GM23338 (cell line): ENCODE results near the gene MROH2A. TPM values are rescaled to one million over a fixed set of nuclear protein-coding genes. Genes with fewer than 3 reads are reported as not detected.

Experiments used
- ATAC-seq: fragments of 200-7000 bp; cut with Tn5 transposase; 3 replicates; pipeline ENCODE4 v1.9.1; 2020
- DNase-seq: peaks from one replicate; pipeline ENCODE4 v3.0.0-alpha.2; 2015; ENCODE audit warnings: low spot score
- H2AFZ ChIP-seq: fragments of 200-600 bp; sonication (generic); 2 replicates; pipeline ENCODE4 v1.8.0; 2016; ENCODE audit warnings: antibody characterized with exemption, mild to moderate bottlenecking, moderate library complexity
- H3F3A ChIP-seq: fragments of 200-600 bp; sonication (generic); replicated peaks from 2 replicates; pipeline ENCODE4 v1.8.0; 2017; ENCODE audit warnings: antibody characterized with exemption, mixed run types, low read depth
- H3K27ac ChIP-seq: fragments of 200-600 bp; sonication (generic); 2 replicates; pipeline ENCODE4 v1.6.1; 2016; ENCODE audit warnings: low read depth
- H3K27me3 ChIP-seq: fragments of 200-600 bp; sonication (generic); 2 replicates; pipeline ENCODE4 v1.8.0; 2016; ENCODE audit warnings: mild to moderate bottlenecking, mixed run types, moderate library complexity; ENCODE audit not compliant: insufficient read depth
- H3K36me3 ChIP-seq: fragments of 200-600 bp; sonication (generic); 2 replicates; pipeline ENCODE4 v1.8.0; 2016; ENCODE audit warnings: mild to moderate bottlenecking; ENCODE audit not compliant: insufficient read depth
- H3K4me1 ChIP-seq: fragments of 200-600 bp; sonication (generic); 2 replicates; pipeline ENCODE4 v1.8.0; 2016; ENCODE audit warnings: mild to moderate bottlenecking, moderate library complexity; ENCODE audit not compliant: insufficient read depth
- H3K4me2 ChIP-seq: fragments of 200-600 bp; sonication (generic); 2 replicates; pipeline ENCODE4 v1.7.1; 2017; ENCODE audit warnings: mixed run types
- H3K4me3 ChIP-seq: fragments of 200-600 bp; sonication (generic); 2 replicates; pipeline ENCODE4 v1.6.1; 2016; ENCODE audit warnings: mixed run types
- H3K79me2 ChIP-seq: fragments of 200-600 bp; sonication (generic); replicated peaks from 2 replicates; pipeline ENCODE4 v1.8.0; 2017; ENCODE audit warnings: mild to moderate bottlenecking; ENCODE audit not compliant: insufficient read depth
- H3K9me2 ChIP-seq: fragments of 200-600 bp; sonication (generic); 2 replicates; pipeline ENCODE4 v1.8.0; 2017; ENCODE audit not compliant: insufficient read depth
- H4K20me1 ChIP-seq: fragments of 200-600 bp; sonication (generic); replicated peaks from 2 replicates; pipeline ENCODE4 v1.8.0; 2017; ENCODE audit warnings: mild to moderate bottlenecking; ENCODE audit not compliant: insufficient read depth
- H3K27ac Mint-ChIP-seq: 2 replicates; pipeline ENCODE4 v1.8.0; 2020; ENCODE audit warnings: inconsistent platforms, mild to moderate bottlenecking, moderate library complexity, mixed read lengths
- H3K27me3 Mint-ChIP-seq: 3 replicates; pipeline ENCODE4 v1.8.0; 2022; ENCODE audit warnings: low read depth, mild to moderate bottlenecking, moderate library complexity, mixed read lengths, inconsistent platforms; ENCODE audit not compliant: insufficient read depth, poor library complexity
- H3K36me3 Mint-ChIP-seq: 3 replicates; pipeline ENCODE4 v1.8.0; 2021; ENCODE audit warnings: low read depth, mild to moderate bottlenecking, inconsistent platforms, moderate library complexity, mixed read lengths
- H3K4me1 Mint-ChIP-seq: 3 replicates; pipeline ENCODE4 v1.8.0; 2020; ENCODE audit warnings: mild to moderate bottlenecking, inconsistent platforms, mixed read lengths
- H3K4me3 Mint-ChIP-seq: 3 replicates; pipeline ENCODE4 v1.8.0; 2021; ENCODE audit warnings: moderate library complexity, mild to moderate bottlenecking, inconsistent platforms, mixed read lengths
- H3K9me3 Mint-ChIP-seq: 3 replicates; pipeline ENCODE4 v1.8.0; 2020; ENCODE audit warnings: moderate library complexity, mild to moderate bottlenecking, inconsistent platforms, mixed read lengths
- CREB1 ChIP-seq: fragments of 250-450 bp; sonication (Bioruptor Pico); IDR thresholded peaks from 2 replicates; pipeline ENCODE4 v1.5.0; 2020; ENCODE audit warnings: low read depth, mild to moderate bottlenecking, moderate library complexity
- ETS1 ChIP-seq: IDR thresholded peaks from 2 replicates; pipeline ENCODE4 v1.6.1; 2016; ENCODE audit warnings: antibody characterized with exemption
- EZH2 ChIP-seq: fragments of 200-600 bp; sonication (generic); IDR thresholded peaks from one replicate; pipeline ENCODE4 v1.8.0; 2017; ENCODE audit warnings: antibody characterized with exemption, mild to moderate bottlenecking, low read depth; ENCODE audit not compliant: unreplicated experiment
- EZH2phosphoT487 ChIP-seq: fragments of 200-600 bp; sonication (generic); IDR thresholded peaks from one replicate; pipeline ENCODE4 v1.8.1; 2018; ENCODE audit warnings: antibody characterized with exemption; ENCODE audit not compliant: unreplicated experiment
- JUNB ChIP-seq: IDR thresholded peaks from one replicate; pipeline ENCODE4 v1.6.1; 2016; ENCODE audit warnings: antibody characterized with exemption; ENCODE audit not compliant: unreplicated experiment
- NANOG ChIP-seq: IDR thresholded peaks from 2 replicates; pipeline ENCODE4 v1.6.1; 2016; ENCODE audit warnings: antibody characterized with exemption, borderline replicate concordance
- POLR2AphosphoS5 ChIP-seq: IDR thresholded peaks from 2 replicates; pipeline ENCODE4 v1.6.1; 2016; ENCODE audit warnings: antibody characterized with exemption, low read depth
- REST ChIP-seq: IDR thresholded peaks from one replicate; pipeline ENCODE4 v1.6.1; 2018; ENCODE audit warnings: antibody characterized with exemption; ENCODE audit not compliant: unreplicated experiment
- STAT1 ChIP-seq: IDR thresholded peaks from one replicate; pipeline ENCODE4 v1.6.1; 2016; ENCODE audit warnings: antibody characterized with exemption; ENCODE audit not compliant: unreplicated experiment
- ZNF114 ChIP-seq: fragments of 250-450 bp; sonication (Bioruptor Pico); IDR thresholded peaks from 2 replicates; pipeline ENCODE4 v1.5.0; 2020; ENCODE audit warnings: mild to moderate bottlenecking, moderate library complexity
- ZNF331 ChIP-seq: fragments of 250-450 bp; sonication (Bioruptor Pico); IDR thresholded peaks from 2 replicates; pipeline ENCODE4 v1.5.0; 2020; ENCODE audit warnings: low read depth, mild to moderate bottlenecking, moderate library complexity
- polyA plus RNA-seq: library from polyadenylated mRNA; unstranded; fragments of >200 nt; fragmentation: Nextera tagmentation; extraction: Ambion mirVana; gene quantifications from 2 replicates; pipeline ENCODE4 v1.2.1, GENCODE V29; 2016
- total RNA-seq: library from RNA; depleted of rRNA; stranded (reverse); fragments of >200 nt; shearing (Covaris generic); gene quantifications from 2 replicates; pipeline ENCODE4 v1.2.3, GENCODE V29; 2014
- TF ChIP-seq, protein P1 (sequence below): fragments of 250-450 bp; sonication (Bioruptor Pico); IDR thresholded peaks from 2 replicates; pipeline ENCODE4 v1.5.0; 2020; ENCODE audit warnings: mild to moderate bottlenecking, moderate library complexity
- TF ChIP-seq, protein P2 (sequence below), 2 experiments: fragments of 200-600 bp in 1 of 2; sonication (generic) in 1 of 2; conservative IDR thresholded peaks; 2 replicates each; pipeline versions ENCODE4 v1.5.1 to v1.6.1; 2016 to 2017; ENCODE audit warnings: antibody characterized with exemption in 2 of 2, low read depth in 2 of 2, mild to moderate bottlenecking in 2 of 2, moderate library complexity in 1 of 2

MROH2A gene
- total and polyA plus RNA-seq, 2 experiments from 2014 or later, result not detected

DNA sequence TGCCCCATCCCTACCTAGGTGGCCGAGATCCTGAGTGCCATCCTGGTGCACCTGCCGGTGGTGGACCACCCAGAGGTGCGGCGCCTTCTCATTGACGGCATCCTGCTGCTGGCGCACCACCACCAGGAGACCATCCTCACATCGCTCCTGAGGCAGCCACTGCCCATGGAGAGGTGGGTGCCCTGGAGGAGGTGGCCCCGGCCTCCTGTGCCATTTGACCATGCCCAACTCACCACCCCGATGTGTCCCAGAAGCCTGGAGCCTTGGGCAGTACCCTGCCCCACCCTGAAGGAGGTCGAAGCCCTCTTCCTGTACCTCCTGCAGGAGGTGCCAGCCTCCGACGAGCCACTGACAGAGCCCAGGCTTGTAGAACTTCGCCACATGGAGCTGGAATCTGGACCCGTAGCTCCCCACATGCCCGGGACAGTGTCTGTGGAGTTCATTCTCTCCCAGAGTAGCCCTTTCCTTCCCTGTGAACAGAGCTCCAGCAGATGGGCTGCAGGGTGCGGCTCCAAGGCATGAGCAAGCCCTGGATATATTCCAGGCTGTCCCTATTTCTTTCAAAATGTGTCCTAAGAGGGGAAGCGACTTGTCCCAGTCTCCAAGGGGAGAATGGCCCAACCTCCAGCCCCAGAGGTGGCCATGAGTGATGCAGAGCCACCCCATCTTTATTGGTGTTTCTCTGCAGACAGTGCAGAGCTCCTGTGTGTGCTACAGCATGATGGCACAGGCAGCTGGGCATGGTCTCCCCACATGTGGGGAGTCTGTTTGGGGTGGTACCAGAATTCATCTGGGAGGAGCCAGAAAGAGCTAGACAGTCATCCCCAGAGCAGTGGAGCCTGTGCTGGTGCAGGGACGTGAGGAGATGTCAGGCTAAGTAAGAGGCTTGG lies 42.0 kb downstream of the MROH2A start:
- Mint-ChIP-seq H3K36me3 (no peaks in the 10 kb centered on the region), H3K27ac (no peak overlapping the region), H3K27me3 (peaks cover 15% of the 10 kb centered on the region), H3K9me3 (no peaks in the 10 kb centered on the region), H3K4me3 (no peak overlapping the region), H3K4me1 (peaks cover 3% of the 10 kb centered on the region; the same call in 2 of the 3 replicates)
- Histone ChIP-seq H3F3A (no peaks in the 10 kb centered on the region), H3K27ac (no peak overlapping the region), H2AFZ (no peak overlapping the region), H3K36me3 (no peaks in the 10 kb centered on the region), H3K4me1 (no peaks in the 10 kb centered on the region), H3K4me2 (no peak overlapping the region), H3K27me3 (no peaks in the 10 kb centered on the region), H4K20me1 (no peaks in the 10 kb centered on the region), H3K4me3 (no peak overlapping the region), H3K9me2 (no peaks in the 10 kb centered on the region), H3K79me2 (no peaks in the 10 kb centered on the region)
- no peak for DNase-seq
- ATAC-seq, result no peak
- no peak for TF ChIP-seq REST
- no peak for TF ChIP-seq ETS1
- no peak for TF ChIP-seq ZNF331 (CRISPR knock-in tag)
- no peak for TF ChIP-seq ZNF114
- no peak for TF ChIP-seq STAT1
- TF ChIP-seq NANOG, result no peak
- no peak for TF ChIP-seq EZH2phosphoT487
- no peak for TF ChIP-seq JUNB
- no peak for TF ChIP-seq CREB1 (CRISPR knock-in tag)
- TF ChIP-seq EZH2, result no peak
- TF ChIP-seq, protein P1, sequence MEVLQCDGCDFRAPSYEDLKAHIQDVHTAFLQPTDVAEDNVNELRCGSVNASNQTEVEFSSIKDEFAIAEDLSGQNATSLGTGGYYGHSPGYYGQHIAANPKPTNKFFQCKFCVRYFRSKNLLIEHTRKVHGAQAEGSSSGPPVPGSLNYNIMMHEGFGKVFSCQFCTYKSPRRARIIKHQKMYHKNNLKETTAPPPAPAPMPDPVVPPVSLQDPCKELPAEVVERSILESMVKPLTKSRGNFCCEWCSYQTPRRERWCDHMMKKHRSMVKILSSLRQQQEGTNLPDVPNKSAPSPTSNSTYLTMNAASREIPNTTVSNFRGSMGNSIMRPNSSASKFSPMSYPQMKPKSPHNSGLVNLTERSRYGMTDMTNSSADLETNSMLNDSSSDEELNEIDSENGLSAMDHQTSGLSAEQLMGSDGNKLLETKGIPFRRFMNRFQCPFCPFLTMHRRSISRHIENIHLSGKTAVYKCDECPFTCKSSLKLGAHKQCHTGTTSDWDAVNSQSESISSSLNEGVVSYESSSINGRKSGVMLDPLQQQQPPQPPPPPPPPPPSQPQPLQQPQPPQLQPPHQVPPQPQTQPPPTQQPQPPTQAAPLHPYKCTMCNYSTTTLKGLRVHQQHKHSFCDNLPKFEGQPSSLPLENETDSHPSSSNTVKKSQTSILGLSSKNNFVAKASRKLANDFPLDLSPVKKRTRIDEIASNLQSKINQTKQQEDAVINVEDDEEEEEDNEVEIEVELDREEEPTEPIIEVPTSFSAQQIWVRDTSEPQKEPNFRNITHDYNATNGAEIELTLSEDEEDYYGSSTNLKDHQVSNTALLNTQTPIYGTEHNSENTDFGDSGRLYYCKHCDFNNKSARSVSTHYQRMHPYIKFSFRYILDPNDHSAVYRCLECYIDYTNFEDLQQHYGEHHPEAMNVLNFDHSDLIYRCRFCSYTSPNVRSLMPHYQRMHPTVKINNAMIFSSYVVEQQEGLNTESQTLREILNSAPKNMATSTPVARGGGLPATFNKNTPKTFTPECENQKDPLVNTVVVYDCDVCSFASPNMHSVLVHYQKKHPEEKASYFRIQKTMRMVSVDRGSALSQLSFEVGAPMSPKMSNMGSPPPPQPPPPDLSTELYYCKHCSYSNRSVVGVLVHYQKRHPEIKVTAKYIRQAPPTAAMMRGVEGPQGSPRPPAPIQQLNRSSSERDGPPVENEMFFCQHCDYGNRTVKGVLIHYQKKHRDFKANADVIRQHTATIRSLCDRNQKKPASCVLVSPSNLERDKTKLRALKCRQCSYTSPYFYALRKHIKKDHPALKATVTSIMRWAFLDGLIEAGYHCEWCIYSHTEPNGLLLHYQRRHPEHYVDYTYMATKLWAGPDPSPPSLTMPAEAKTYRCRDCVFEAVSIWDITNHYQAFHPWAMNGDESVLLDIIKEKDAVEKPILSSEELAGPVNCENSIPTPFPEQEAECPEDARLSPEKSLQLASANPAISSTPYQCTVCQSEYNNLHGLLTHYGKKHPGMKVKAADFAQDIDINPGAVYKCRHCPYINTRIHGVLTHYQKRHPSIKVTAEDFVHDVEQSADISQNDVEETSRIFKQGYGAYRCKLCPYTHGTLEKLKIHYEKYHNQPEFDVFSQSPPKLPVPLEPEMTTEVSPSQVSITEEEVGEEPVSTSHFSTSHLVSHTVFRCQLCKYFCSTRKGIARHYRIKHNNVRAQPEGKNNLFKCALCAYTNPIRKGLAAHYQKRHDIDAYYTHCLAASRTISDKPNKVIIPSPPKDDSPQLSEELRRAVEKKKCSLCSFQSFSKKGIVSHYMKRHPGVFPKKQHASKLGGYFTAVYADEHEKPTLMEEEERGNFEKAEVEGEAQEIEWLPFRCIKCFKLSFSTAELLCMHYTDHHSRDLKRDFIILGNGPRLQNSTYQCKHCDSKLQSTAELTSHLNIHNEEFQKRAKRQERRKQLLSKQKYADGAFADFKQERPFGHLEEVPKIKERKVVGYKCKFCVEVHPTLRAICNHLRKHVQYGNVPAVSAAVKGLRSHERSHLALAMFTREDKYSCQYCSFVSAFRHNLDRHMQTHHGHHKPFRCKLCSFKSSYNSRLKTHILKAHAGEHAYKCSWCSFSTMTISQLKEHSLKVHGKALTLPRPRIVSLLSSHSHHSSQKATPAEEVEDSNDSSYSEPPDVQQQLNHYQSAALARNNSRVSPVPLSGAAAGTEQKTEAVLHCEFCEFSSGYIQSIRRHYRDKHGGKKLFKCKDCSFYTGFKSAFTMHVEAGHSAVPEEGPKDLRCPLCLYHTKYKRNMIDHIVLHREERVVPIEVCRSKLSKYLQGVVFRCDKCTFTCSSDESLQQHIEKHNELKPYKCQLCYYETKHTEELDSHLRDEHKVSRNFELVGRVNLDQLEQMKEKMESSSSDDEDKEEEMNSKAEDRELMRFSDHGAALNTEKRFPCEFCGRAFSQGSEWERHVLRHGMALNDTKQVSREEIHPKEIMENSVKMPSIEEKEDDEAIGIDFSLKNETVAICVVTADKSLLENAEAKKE (CRISPR knock-in tag), result no peak
- TF ChIP-seq, protein P2, sequence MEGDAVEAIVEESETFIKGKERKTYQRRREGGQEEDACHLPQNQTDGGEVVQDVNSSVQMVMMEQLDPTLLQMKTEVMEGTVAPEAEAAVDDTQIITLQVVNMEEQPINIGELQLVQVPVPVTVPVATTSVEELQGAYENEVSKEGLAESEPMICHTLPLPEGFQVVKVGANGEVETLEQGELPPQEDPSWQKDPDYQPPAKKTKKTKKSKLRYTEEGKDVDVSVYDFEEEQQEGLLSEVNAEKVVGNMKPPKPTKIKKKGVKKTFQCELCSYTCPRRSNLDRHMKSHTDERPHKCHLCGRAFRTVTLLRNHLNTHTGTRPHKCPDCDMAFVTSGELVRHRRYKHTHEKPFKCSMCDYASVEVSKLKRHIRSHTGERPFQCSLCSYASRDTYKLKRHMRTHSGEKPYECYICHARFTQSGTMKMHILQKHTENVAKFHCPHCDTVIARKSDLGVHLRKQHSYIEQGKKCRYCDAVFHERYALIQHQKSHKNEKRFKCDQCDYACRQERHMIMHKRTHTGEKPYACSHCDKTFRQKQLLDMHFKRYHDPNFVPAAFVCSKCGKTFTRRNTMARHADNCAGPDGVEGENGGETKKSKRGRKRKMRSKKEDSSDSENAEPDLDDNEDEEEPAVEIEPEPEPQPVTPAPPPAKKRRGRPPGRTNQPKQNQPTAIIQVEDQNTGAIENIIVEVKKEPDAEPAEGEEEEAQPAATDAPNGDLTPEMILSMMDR (conservative IDR thresholded peaks at IDR 0.05; ENCODE audit: low read depth in 2 of 2), result no peak
- no peak for TF ChIP-seq POLR2AphosphoS5
